GM12873 (cell line): ENCODE data around the gene MSN.

Experiments
- TF ChIP-seq, protein P1 (sequence below): IDR thresholded peaks from 2 replicates; pipeline ENCODE4 v1.5.1; 2012; ENCODE audit warnings: low read depth, mild to moderate bottlenecking, moderate library complexity, low read length, control low read depth; ENCODE audit not compliant: insufficient read depth; ENCODE audit errors: missing control alignments

MSN gene

DNA sequence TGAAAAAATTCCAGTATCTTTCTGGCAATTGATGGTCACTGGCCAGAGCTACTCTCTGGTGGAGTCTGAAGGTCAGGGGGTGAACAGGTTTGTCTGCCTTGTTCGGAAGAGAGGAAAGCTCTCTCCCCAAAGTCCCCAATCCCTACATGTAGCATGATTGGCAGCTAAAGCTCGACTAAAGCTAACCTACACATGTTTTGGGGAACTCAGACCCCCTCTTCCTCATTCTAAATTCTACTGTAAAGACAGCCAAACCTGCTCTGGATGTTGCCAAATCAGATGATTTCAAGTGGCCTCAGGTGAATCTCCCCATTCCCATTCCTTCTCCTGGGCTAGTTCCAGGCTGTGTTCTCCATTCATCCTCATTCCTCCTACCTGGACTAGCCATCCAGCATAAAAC, 84.1 kb downstream of the MSN start:
- TF ChIP-seq, protein P1, sequence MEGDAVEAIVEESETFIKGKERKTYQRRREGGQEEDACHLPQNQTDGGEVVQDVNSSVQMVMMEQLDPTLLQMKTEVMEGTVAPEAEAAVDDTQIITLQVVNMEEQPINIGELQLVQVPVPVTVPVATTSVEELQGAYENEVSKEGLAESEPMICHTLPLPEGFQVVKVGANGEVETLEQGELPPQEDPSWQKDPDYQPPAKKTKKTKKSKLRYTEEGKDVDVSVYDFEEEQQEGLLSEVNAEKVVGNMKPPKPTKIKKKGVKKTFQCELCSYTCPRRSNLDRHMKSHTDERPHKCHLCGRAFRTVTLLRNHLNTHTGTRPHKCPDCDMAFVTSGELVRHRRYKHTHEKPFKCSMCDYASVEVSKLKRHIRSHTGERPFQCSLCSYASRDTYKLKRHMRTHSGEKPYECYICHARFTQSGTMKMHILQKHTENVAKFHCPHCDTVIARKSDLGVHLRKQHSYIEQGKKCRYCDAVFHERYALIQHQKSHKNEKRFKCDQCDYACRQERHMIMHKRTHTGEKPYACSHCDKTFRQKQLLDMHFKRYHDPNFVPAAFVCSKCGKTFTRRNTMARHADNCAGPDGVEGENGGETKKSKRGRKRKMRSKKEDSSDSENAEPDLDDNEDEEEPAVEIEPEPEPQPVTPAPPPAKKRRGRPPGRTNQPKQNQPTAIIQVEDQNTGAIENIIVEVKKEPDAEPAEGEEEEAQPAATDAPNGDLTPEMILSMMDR = no peak

DNA sequence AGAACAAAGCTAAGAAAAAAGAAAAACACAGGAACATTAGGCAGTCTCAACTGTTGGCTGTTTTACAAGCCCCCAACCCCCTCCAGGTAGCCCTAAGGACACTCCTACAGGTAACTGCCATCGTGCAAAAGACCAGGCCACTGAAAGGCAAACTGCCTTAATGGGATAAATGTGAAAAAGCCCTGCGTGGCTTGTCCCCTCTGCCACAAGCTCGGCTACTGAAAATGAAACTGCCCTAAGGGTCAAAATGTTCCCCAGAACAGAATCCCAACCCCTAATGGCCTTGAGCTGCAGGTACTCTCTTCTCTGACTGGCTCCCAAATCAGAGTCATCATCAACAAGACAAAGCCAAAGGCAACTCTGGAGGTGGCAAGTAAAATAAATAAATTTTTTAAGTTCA, 84.8 kb downstream of the MSN start:
- TF ChIP-seq, protein P1 = no peak

DNA sequence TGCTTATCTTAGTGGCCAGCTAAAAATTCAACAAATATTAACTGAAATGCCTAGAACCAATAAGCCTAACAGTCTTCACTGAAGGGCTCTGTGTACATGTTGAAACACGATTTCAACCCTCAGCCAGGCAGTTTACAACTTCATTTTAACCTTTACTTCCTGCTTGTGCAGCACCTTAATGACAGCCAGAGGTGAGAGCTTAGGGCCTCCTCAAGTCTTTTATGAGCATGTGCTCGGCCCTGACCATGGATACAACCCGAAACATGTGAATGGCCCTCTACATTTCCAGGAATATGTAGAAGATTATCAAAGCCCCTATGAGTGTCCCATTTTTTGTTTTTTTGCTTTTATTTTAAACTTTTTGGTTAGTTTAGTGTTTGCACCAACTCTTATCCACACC, 88.3 kb downstream of the MSN start:
- TF ChIP-seq, protein P1 = no peak

DNA sequence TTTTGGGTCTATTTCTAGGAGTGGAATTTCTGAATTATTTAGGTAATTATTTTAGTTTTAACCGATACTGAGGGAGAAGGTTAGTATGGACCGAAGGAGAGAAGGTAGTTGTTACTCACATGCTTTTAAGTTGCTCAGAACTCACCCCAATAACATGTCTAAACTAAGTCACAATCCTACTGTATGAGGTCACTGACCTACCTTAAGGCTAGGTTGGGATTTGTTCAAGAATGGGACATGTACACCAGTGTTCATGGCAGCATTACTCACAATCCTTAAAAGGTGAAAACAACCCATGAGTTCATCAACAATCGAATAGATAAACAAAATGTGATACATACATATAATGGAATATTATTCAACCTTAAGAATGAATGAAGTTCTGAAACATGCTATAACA, 90.5 kb downstream of the MSN start:
- TF ChIP-seq, protein P1 = no peak

DNA sequence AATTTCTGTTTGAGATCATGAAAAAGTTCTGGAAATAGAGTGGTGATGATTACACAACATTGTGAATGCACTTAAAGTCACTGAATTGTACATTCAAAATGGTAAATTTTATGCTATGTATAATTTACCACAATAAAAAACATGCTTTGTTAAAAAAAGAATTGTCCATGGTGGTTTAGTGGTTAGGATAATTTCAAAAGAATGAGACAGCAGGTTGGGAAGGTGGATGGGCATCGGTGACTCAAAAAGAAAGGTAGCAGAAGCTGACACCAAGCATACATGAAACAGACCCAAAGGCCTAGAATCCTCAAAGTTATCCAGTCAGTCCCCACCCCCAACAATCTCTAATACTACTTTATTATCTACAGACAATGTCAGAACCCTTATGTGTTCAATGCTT, 91.1 kb downstream of the MSN start:
- TF ChIP-seq, protein P1 = no peak

DNA sequence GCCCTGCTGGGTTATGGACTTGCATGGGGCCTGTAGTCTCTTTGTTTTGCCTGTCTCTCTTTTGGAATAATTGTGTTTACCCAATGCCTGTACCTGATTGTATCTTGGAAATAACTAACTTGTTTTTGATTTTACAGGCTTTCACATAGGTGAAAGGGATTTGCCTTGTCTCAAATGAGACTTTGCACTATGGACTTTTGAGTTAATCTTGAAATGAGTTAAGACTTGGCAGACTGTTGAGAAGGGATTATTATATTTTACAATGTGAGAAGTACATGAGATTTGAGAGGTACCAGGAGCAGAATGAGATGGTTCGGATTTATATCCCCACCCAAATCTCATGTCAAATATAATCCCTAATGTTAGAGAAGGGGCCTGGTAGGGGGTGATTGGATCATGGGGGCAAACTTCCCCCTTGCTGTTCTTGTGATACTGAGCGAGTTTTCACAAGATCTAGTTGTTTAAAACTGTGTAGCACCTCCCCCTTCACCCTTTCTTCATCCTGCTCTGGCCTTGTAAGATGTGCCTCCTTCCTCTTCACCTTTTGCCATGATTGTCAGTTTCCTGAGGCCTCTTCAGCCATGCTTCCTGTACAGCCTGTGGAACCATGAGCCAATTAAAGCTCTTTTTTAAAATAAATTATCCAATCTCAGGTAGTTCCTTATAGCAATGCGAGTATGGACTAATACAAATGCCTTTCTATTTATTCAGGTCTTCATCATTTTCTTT, 102.3 kb downstream of the MSN start:
- TF ChIP-seq, protein P1 = no peak

DNA sequence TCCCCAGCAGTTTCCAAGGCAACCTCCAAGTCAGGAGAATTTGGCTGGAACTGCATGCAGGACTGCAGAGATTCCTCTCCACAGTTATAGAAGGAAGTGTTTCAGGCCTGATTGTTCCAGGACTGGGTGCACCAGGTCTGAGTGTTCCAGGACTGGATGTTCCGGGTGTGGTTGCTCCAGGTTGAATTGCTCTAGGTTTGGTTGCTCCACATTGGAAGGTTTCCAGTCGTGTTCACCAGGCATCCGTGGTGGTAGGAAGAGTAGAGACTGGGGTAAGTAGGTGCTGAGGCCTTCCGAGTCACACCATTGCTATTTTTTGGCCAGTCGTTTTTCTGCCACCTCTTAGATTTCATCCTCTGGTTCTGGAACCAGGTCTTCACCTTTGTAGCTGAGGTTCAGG, 105.4 kb downstream of the MSN start:
- TF ChIP-seq, protein P1 = no peak
